Esophagus squamous epithelium (tissue), 5 donors: ENCODE measurements around the gene DMKN. TPM values are rescaled to one million over a fixed set of nuclear protein-coding genes. Genes with fewer than 3 reads are reported as not detected.

Source experiments
- DNase-seq: peaks from one replicate; lab custom pipeline; 2025; lab: John Stamatoyannopoulos, UW
- H3K27ac ChIP-seq, 4 donors: fragments of 200-600 bp; sonication (generic); one replicate each; pipeline ENCODE4 v1.5.1; 2016 to 2019; ENCODE audit warnings: mild to moderate bottlenecking in 1 of 4
- H3K27me3 ChIP-seq, 4 donors: fragments of 200-600 bp; sonication (generic); 1 replicate in 3 of 4; 2 replicates in 1 of 4; pipeline versions ENCODE4 v1.5.1 to v1.6.0; 2017 to 2021; ENCODE audit warnings: antibody characterized with exemption in 1 of 4
- H3K36me3 ChIP-seq, 3 donors: fragments of 200-600 bp; sonication (generic); one replicate each; pipeline ENCODE4 v1.5.1; 2016 to 2019
- H3K4me1 ChIP-seq, 3 donors: fragments of 200-600 bp; sonication (generic); one replicate each; pipeline ENCODE4 v1.5.1; 2017 to 2019
- H3K4me3 ChIP-seq, 4 donors: fragments of 200-600 bp; sonication (generic); 1 replicate in 3 of 4; 2 replicates in 1 of 4; pipeline ENCODE4 v1.5.1; 2016 to 2019; ENCODE audit warnings: mild to moderate bottlenecking in 2 of 4, moderate library complexity in 1 of 4
- H3K9me3 ChIP-seq, 3 donors: fragments of 200-600 bp; sonication (generic); one replicate each; pipeline ENCODE4 v1.5.1; 2016 to 2019
- POLR2A ChIP-seq, 4 donors: fragments of 450-650 bp; IDR thresholded peaks; one replicate each; pipeline ENCODE4 v1.6.1; 2017; ENCODE audit warnings: antibody characterized with exemption in 4 of 4, mild to moderate bottlenecking in 4 of 4, moderate library complexity in 3 of 4
- WGBS, 2 donors: methylation state at CpG; one replicate each; pipeline ENCODE4 v1.1.5; 2018; 5-methylcytosine and 5-hydroxymethylcytosine counted together
- intact Hi-C: fragments of 100-400 bp; cut with DNase I; formaldehyde crosslinking; loops from one replicate; pipeline ENCODE4 v1.15.0; 2022
- total RNA-seq, 4 donors: library from RNA; depleted of rRNA; stranded (reverse); fragments of >200 nt; gene quantifications; one replicate each; pipeline ENCODE4 v1.1.0, GENCODE V29; 2016
- TF ChIP-seq, protein P1 (sequence below), 6 experiments: fragments of 450-650 bp in 4 of 6; fragments of 200-600 bp in 2 of 6; sonication (generic) in 2 of 6; IDR thresholded peaks; one replicate each; pipeline ENCODE4 v1.5.1; 2016 to 2019; ENCODE audit warnings: antibody characterized with exemption in 6 of 6, mild to moderate bottlenecking in 4 of 6, moderate library complexity in 4 of 6
- donor health status: DM: yes; HTN: yes; CAD: no.

DMKN gene
- total RNA-seq, 4 donors from 2014 or later = 81.6 to 449 (median 257) TPM

DNA sequence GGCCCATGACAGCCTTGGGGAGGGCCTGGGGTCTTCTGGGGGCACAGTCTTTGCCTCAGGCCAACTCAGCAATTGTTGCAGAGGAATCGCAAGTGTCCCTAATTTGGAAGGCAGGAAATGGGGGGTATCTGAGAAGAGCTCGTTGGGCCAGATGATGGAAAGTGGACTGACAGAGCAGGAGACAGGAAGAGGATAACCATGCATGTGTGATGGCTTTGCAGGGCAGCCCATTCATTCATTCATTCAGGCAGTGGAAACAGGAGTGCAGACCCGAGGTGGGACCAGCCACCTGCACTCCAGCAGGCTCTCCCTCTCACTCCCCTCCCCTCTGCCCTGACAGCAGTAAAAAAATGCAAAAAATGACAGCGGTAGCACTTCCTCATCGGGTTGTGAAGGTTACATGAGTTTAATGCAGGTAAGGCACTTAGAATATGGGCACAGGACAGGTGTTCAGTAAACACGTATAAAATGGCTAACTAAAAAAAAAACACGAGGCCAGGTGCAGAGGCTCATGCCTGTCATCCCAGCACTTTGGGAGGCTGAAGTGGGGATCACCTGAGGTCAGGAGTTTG, 27.0 kb upstream of the DMKN start:
- no peak for DNase-seq
- Histone ChIP-seq H3K4me1 (peaks cover 7 to 12% (median 9%) of the 10 kb centered on the region in 3 donors), H3K27ac (no peak overlapping the region), H3K36me3 (peaks cover 0 to 14% (median 0%) of the 10 kb centered on the region in 3 donors), H3K27me3 (peaks cover 0 to 7% (median 0%) of the 10 kb centered on the region in 4 donors), H3K9me3 (no peaks in the 10 kb centered on the region), H3K4me3 (no peak overlapping the region)
- 74% methylated on average over 5 to 6 of the region's 7 CpGs for WGBS, 2 donors
- TF ChIP-seq POLR2A (IDR thresholded peaks at IDR 0.05) = no peak
- TF ChIP-seq, protein P1, sequence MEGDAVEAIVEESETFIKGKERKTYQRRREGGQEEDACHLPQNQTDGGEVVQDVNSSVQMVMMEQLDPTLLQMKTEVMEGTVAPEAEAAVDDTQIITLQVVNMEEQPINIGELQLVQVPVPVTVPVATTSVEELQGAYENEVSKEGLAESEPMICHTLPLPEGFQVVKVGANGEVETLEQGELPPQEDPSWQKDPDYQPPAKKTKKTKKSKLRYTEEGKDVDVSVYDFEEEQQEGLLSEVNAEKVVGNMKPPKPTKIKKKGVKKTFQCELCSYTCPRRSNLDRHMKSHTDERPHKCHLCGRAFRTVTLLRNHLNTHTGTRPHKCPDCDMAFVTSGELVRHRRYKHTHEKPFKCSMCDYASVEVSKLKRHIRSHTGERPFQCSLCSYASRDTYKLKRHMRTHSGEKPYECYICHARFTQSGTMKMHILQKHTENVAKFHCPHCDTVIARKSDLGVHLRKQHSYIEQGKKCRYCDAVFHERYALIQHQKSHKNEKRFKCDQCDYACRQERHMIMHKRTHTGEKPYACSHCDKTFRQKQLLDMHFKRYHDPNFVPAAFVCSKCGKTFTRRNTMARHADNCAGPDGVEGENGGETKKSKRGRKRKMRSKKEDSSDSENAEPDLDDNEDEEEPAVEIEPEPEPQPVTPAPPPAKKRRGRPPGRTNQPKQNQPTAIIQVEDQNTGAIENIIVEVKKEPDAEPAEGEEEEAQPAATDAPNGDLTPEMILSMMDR (IDR thresholded peaks at IDR 0.05) = no peak
- intact Hi-C loops = loop anchor here (10.0 kb wide), 1 partner anchor 174 kb away; the partner anchor contains the start of gene KMT2B

DNA sequence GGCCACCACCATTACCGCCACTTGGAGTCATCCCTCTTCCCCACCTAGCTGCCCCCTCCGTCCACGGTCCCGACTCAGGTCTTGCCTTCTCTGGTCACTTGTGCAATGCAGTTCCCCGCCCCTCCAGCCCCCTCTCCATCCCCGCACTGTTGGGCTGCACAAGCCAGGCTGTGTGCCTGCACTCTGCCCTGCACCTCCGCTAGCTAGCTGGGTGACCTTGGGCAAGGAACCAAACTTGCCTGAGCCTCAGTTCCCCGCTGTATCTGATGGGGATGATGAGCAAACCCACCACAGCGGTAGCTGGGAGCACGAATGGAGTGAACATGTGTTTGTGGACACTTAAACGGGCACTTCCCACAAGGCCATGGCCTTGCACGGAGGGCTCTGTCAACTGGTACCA, 26.4 kb upstream of the DMKN start:
- DNase-seq = no peak
- intact Hi-C loops = loop anchor here (10.0 kb wide), 1 partner anchor 175 kb away; the partner anchor contains the start of gene KMT2B

DNA sequence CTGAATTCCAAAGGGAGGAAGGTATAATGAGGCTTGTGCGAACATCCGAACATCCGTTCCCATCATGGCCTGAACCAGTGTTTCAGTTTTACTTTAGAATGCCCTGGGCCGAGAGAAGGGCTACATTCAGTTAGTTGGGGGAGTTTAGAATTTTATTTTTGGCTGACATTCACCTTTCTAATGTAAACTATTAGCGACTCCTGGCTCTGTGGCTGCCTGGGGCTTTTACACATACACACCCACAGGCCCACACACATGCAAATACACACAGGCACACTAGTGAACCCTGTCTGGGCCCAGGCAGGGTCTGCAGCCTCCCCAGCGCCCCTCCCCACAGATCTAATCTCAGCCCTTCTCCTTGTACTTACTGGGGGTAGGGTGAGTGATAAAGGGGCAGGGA, 25.9 kb upstream of the DMKN start:
- H3K27ac ChIP-seq = no peak overlapping the region
- no peak overlapping the region for H3K4me3 ChIP-seq
- no peaks in the 10 kb centered on the region for H3K9me3 ChIP-seq
- peaks cover 4 to 6% (median 4%) of the 10 kb centered on the region in 3 donors for H3K4me1 ChIP-seq
- peaks cover 0 to 14% (median 0%) of the 10 kb centered on the region in 3 donors for H3K36me3 ChIP-seq
- intact Hi-C loops = no loop called here
- 65 to 74% methylated on average over 6 of the region's 6 CpGs for WGBS, 2 donors
- peaks cover 0 to 18% (median 0%) of the 10 kb centered on the region in 4 donors for H3K27me3 ChIP-seq
- DNase-seq = no peak
- TF ChIP-seq, protein P1 (IDR thresholded peaks at IDR 0.05) = no peak
- no peak for TF ChIP-seq POLR2A (IDR thresholded peaks at IDR 0.05)

More for the DNA sequence above, 26.4 kb upstream of the DMKN start:
- Histone ChIP-seq H3K4me3 (no peak overlapping the region), H3K27me3 (peaks cover 0 to 13% (median 0%) of the 10 kb centered on the region in 4 donors), H3K36me3 (peaks cover 0 to 14% (median 0%) of the 10 kb centered on the region in 3 donors), H3K9me3 (no peaks in the 10 kb centered on the region), H3K27ac (no peak overlapping the region), H3K4me1 (peaks cover 7 to 10% (median 9%) of the 10 kb centered on the region in 3 donors)
- no peak for TF ChIP-seq POLR2A (IDR thresholded peaks at IDR 0.05)
- TF ChIP-seq, protein P1 (IDR thresholded peaks at IDR 0.05) = no peak
- WGBS, 2 donors = 93 to 96% methylated on average over 8 to 11 of the region's 12 CpGs

DNA sequence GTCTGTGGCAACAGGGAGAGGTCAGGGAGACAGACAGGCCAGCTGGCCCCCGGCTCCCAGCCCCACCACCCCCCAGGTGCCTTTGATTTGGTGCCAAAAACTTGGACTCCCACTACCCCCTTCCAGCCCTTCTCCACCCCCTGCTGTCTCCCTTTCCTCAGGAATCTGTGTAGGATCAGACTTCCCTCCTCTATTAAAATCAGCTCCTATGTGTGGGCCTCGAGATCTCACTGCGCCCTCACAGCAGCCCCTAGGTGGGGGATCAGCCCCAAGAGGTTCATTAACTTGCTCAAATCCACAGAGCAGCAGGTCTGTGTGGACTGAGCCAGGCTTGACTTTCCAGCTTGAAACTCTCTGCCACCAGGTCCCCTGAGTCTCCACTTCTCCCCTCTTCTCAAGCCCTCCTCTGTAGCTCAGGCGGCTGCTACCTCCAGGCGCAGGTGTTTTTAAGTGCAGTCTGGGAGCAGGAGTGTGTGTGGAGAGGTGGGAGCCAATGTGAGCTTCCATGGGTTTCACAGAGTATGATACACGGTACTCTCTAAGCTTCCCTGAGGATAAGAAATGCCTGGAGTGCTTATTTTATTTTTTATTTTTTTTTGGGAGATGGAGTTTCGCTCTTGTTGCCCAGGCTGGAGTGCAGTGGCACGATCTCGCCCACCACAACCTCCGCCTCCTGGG, 21.5 kb upstream of the DMKN start:
- Histone ChIP-seq H3K4me1 (peaks cover 6 to 30% (median 6%) of the 10 kb centered on the region in 3 donors), H3K9me3 (no peaks in the 10 kb centered on the region), H3K27ac (no peak overlapping the region), H3K27me3 (peaks cover 0 to 62% (median 0%) of the 10 kb centered on the region in 4 donors), H3K4me3 (no peak overlapping the region), H3K36me3 (no peaks in the 10 kb centered on the region)
- intact Hi-C loops = no loop called here
- TF ChIP-seq, protein P1 (IDR thresholded peaks at IDR 0.05) = no peak
- no peak for TF ChIP-seq POLR2A (IDR thresholded peaks at IDR 0.05)
- 55 to 73% methylated on average over 9 of the region's 10 CpGs for WGBS, 2 donors
- DNase-seq = no peak

DNA sequence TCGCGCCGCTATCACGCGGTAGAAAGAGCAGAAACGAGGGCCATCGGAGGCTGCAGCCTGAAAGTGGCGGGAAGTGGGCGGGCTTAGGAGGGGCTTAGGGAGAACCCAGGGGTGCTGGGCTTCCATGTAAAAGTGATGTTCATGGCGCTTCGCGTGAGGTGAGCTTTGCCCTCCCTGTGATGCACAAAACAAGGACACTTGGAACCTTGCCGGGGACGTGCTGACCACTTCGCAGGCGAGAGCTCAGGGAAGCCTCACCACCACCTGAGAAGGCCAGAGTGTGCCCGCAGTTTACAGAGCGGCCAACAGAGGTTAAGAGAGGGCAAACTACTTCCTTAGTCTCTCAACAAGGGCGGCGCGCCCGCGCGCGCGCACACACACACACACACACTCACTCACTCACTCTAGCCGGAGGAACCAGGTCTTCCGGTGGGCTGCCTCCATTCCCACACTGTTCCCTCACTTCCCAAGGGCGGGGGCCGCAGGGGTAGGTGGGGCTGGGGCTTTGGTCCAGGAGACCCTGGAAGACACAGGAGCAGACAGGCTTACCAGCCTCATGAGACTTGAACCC, 20.5 kb upstream of the DMKN start:
- no peak for TF ChIP-seq POLR2A (IDR thresholded peaks at IDR 0.05)
- TF ChIP-seq, protein P1 (IDR thresholded peaks at IDR 0.05) = no peak
- H3K27ac ChIP-seq = no peak overlapping the region
- no peak overlapping the region for H3K4me3 ChIP-seq
- H3K9me3 ChIP-seq = no peaks in the 10 kb centered on the region
- intact Hi-C loops = no loop called here
- 0 to 3% methylated on average over 3 to 7 of the region's 30 CpGs for WGBS, 2 donors
- DNase-seq = no peak
- H3K36me3 ChIP-seq = no peaks in the 10 kb centered on the region
- H3K4me1 ChIP-seq = peaks cover 6 to 40% (median 10%) of the 10 kb centered on the region in 3 donors
- H3K27me3 ChIP-seq = peaks cover 0 to 72% (median 0%) of the 10 kb centered on the region in 4 donors
